Skin of body (tissue), 2 donors: ENCODE measurements around the gene FNDC1. TPM values are rescaled to one million over a fixed set of nuclear protein-coding genes. Genes with fewer than 3 reads are reported as not detected.
A peak's percentile ranks its signal among the peaks of the same experiment; 100 is the strongest.

Experiments
- DNase-seq: peaks from one replicate; lab custom pipeline; 2025; lab: John Stamatoyannopoulos, UW
- total RNA-seq: library from RNA; depleted of rRNA; stranded (reverse); fragments of >200 nt; gene quantifications from one replicate; pipeline ENCODE4 v1.2.3, GENCODE V29; 2014

FNDC1 gene
- total RNA-seq, 1 donor from 2014 or later = 59.6 TPM

- DNase-seq = no peak
These were observed 136.8 kb downstream of the FNDC1 start for GRCh38 chr6:159305804-159306537.

GRCh38 chr6:159307246-159307790 is 138.1 kb downstream of the FNDC1 start:
- peak; percentile 13 for DNase-seq

DNA sequence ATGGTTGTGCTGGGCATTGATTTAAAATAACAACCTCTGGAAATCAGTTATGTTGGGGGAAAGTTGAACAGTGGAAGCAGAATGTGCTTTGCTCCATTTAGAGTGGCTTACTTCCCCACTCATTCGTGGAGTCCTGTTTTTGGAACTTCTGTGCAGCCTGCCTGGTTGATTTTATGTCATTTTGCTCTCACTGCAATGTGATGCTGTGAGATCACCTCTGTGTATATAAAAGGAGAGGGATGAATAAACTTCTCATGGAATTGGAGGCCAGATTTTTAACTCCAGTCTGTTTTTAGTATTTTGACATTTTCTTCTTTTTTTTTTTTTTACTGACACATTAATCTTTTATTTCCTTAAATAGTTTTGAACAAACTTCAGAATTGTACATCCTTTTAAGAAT is 139.0 kb downstream of the FNDC1 start:
- DNase-seq = no peak

DNA sequence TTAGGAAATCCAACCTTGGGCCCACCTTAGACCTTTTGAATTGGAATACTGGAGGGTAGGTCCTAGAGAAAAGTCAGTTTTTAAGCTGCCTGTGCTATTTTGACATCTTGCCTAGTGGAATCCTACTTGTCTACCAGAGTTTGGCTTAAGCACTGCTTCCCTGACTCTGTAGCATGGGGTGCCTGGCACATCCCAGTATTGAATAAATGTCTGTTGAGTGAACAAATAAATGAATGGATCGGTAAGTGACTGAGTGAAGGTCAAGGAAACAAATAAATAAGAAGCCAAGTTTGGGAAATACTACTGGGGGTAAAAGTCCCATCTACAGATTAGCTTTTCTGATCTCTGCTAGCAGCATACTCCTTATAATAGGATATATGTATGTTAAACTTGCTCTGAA is 140.5 kb downstream of the FNDC1 start:
- no peak for DNase-seq

DNA sequence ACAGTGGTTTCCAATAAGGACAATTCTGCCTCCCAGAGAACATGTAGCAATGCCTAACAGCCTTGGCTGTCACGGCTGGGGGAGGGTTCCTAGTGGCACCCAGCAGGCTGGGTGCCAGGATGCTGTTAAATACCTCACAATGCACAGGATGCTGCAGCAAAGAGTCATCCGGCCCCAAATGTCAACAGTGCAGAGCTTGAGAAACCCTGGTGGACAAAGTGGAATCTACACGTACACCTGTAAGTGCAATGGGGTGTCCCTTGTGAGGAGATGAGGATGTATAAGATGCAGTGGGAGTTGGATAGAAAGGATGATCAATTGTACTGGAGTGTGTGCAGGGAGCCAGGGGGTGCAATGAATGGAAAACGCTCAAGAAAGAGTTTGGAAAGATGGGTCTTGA is 142.4 kb downstream of the FNDC1 start:
- DNase-seq = no peak

DNA sequence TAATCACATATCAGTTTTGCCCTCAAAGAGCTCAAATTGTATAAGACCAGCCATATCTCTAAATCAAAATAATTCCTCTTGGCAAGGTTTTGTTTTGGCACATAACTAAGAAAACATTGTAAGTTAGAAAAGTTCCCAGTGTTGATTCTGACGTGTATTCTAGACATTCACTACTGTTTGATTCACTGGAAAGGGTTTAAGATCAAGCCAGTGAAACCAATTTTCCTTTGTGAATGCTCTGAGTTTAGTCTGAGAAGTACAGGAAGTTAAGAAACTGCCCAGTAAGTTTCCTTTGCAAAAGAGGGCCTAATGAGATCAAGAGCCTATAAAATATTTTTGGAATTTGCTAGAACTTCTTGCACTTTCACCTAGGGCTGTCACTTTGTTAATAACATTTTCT is 143.0 kb downstream of the FNDC1 start:
- DNase-seq = peak; percentile 52

- no peak for DNase-seq
These were observed 143.8 kb downstream of the FNDC1 start for GRCh38 chr6:159313018-159313417.

- no peak for DNase-seq
These were observed 146.4 kb downstream of the FNDC1 start for GRCh38 chr6:159315562-159315961.

DNA sequence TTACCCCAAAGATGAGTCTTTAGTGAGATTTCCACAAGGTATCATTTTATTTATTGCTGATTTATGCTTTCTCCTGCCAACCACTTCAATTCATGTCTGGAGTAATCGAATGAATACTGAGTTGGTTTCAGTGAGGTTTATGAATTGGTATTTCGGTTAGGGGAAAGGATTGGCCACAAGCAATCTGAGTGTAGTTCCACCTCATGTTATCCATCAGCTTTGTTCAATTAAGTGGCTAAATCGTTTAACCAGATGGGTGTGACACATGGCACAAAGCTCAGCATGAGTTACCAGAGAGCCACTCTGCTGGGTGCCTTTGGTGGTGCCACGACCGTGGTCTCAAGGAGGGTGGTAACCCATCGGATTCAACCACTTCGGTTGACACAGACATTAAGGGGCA is 148.2 kb downstream of the FNDC1 start:
- DNase-seq = no peak

DNA sequence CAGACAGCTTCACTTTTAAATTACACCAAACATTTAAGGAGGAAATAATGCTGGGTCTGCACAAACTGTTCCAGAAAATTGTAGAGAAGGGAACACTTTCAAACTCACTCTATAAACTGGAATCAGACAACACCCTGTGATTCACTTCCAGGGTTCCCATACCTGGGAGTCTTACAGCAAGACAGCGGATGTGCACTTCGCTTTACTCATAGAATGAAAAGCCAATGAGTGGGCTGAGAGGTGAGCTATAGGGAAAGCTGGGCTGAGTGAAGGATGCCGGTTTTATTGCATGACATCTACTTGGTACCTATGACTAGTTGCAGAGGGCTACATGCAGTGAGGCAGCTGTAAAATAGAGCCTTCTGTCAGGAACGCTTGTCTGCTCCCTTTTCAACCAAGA is 152.1 kb downstream of the FNDC1 start:
- no peak for DNase-seq

Other genes with a start within 250 kb of the FNDC1 start
- 5.1 TPM for gene RSPH3, start 169.2 kb upstream of the FNDC1 start, total RNA-seq
- 4.5 TPM for gene TAGAP, start 124.4 kb upstream of the FNDC1 start, total RNA-seq